Measurements from ENCODE around the gene ETFA.

ETFA gene

GRCh38 chr15:76335307-76336253, 24.3 kb upstream of the ETFA start:
- Histone ChIP-seq H2AFZ (ENCODE audit: low read depth) (peak overlapping the region; percentile 91), H3K4me1 (ENCODE audit: low read depth, poor library complexity, severe bottlenecking) (peaks cover 4% of the 10 kb centered on the region), H3K27ac (peak overlapping the region; percentile 81), H3K36me3 (ENCODE audit: insufficient read depth) (no peaks in the 10 kb centered on the region), H4K20me1 (ENCODE audit: insufficient read depth) (no peaks in the 10 kb centered on the region), H3K27me3 (ENCODE audit: insufficient read depth, low read depth) (no peaks in the 10 kb centered on the region), H3K9ac (peak overlapping the region; percentile 90), H3K4me3 (IDR thresholded peaks at IDR 0.05; ENCODE audit: insufficient read depth, low read depth, low read length) (no peak overlapping the region), H3K79me2 (ENCODE audit: insufficient read depth, low read depth) (no peaks in the 10 kb centered on the region), H3K4me2 (peak overlapping the region; percentile 84)
- TF ChIP-seq CTCF (conservative IDR thresholded peaks at IDR 0.05; ENCODE audit: low read depth, low read length): no peak

- Histone ChIP-seq H3K27ac (no peak overlapping the region), H3K4me1 (ENCODE audit: low read depth, poor library complexity, severe bottlenecking) (peaks cover 4% of the 10 kb centered on the region), H2AFZ (ENCODE audit: low read depth) (no peak overlapping the region), H3K36me3 (ENCODE audit: insufficient read depth) (no peaks in the 10 kb centered on the region), H3K27me3 (ENCODE audit: insufficient read depth, low read depth) (no peaks in the 10 kb centered on the region), H3K4me3 (IDR thresholded peaks at IDR 0.05; ENCODE audit: insufficient read depth, low read depth, low read length) (no peak overlapping the region), H3K9ac (no peak overlapping the region), H3K4me2 (no peak overlapping the region), H3K79me2 (ENCODE audit: insufficient read depth, low read depth) (no peaks in the 10 kb centered on the region), H4K20me1 (ENCODE audit: insufficient read depth) (no peaks in the 10 kb centered on the region)
- TF ChIP-seq CTCF (conservative IDR thresholded peaks at IDR 0.05; ENCODE audit: low read depth, low read length): no peak
Observed at GRCh38 chr15:76334438-76335306, 23.4 kb upstream of the ETFA start.

- TF ChIP-seq CTCF (conservative IDR thresholded peaks at IDR 0.05; ENCODE audit: low read depth, low read length): no peak
- no peaks in the 10 kb centered on the region for H4K20me1 ChIP-seq (ENCODE audit: insufficient read depth)
- H2AFZ ChIP-seq (ENCODE audit: low read depth): no peak overlapping the region
- H3K79me2 ChIP-seq (ENCODE audit: insufficient read depth, low read depth): no peaks in the 10 kb centered on the region
- no peaks in the 10 kb centered on the region for H3K27me3 ChIP-seq (ENCODE audit: insufficient read depth, low read depth)
- no peak overlapping the region for H3K4me3 ChIP-seq (IDR thresholded peaks at IDR 0.05; ENCODE audit: insufficient read depth, low read depth, low read length)
- H3K36me3 ChIP-seq (ENCODE audit: insufficient read depth): no peaks in the 10 kb centered on the region
- no peak overlapping the region for H3K27ac ChIP-seq
- H3K9ac ChIP-seq: no peak overlapping the region
- peaks cover 4% of the 10 kb centered on the region for H3K4me1 ChIP-seq (ENCODE audit: low read depth, poor library complexity, severe bottlenecking)
- H3K4me2 ChIP-seq: no peak overlapping the region
Observed at GRCh38 chr15:76333720-76334437, 22.6 kb upstream of the ETFA start.

GRCh38 chr15:76333309-76333708, 22.0 kb upstream of the ETFA start:
- Histone ChIP-seq H3K27me3 (ENCODE audit: insufficient read depth, low read depth) (no peaks in the 10 kb centered on the region), H3K27ac (no peak overlapping the region), H3K4me2 (no peak overlapping the region), H3K4me3 (IDR thresholded peaks at IDR 0.05; ENCODE audit: insufficient read depth, low read depth, low read length) (no peak overlapping the region), H3K4me1 (ENCODE audit: low read depth, poor library complexity, severe bottlenecking) (peaks cover 4% of the 10 kb centered on the region), H3K9ac (no peak overlapping the region), H2AFZ (ENCODE audit: low read depth) (no peak overlapping the region), H3K36me3 (ENCODE audit: insufficient read depth) (no peaks in the 10 kb centered on the region), H3K79me2 (ENCODE audit: insufficient read depth, low read depth) (no peaks in the 10 kb centered on the region), H4K20me1 (ENCODE audit: insufficient read depth) (no peaks in the 10 kb centered on the region)
- TF ChIP-seq CTCF (conservative IDR thresholded peaks at IDR 0.05; ENCODE audit: low read depth, low read length): no peak

Measured in KMS-11 (cell line).